Endothelial cell of hepatic sinusoid (primary cell): Measurements from ENCODE around the gene CLIP2.
"Not testable (repeated sequence)": the region's sequence is repeated elsewhere in the genome, so short reads cannot be mapped to it uniquely, and the experiment has no call there.

Experiments used
- in situ Hi-C: cut with HindIII; loops from 2 replicates; pipeline ENCODE4 v1.10.0; 2017; ENCODE audit warnings: low sequenced_read_pairs

CLIP2 gene

GRCh38 chr7:74325210-74325565 is 36.0 kb downstream of the CLIP2 start:
- in situ Hi-C loops = no loop called here

GRCh38 chr7:74329225-74329624 is 40.0 kb downstream of the CLIP2 start:
- in situ Hi-C loops = no loop called here

- in situ Hi-C loops = no loop called here
Measured at GRCh38 chr7:74332373-74333176, 43.4 kb downstream of the CLIP2 start.

- in situ Hi-C loops = no loop called here
Measured at GRCh38 chr7:74334030-74334429, 44.8 kb downstream of the CLIP2 start.

- in situ Hi-C loops = no loop called here
Measured at GRCh38 chr7:74337926-74338325, 48.7 kb downstream of the CLIP2 start.

- in situ Hi-C loops = no loop called here
Measured at GRCh38 chr7:74338366-74339108, 49.3 kb downstream of the CLIP2 start.

GRCh38 chr7:74339648-74340047 is 50.4 kb downstream of the CLIP2 start:
- in situ Hi-C loops = not testable (repeated sequence)

GRCh38 chr7:74343281-74344131 is 54.3 kb downstream of the CLIP2 start:
- in situ Hi-C loops = no loop called here

- in situ Hi-C loops = no loop called here
Measured at GRCh38 chr7:74344132-74344496, 54.9 kb downstream of the CLIP2 start.

GRCh38 chr7:74344786-74345185 is 55.6 kb downstream of the CLIP2 start:
- in situ Hi-C loops = no loop called here

- in situ Hi-C loops = no loop called here
Measured at GRCh38 chr7:74345970-74346369, 56.8 kb downstream of the CLIP2 start.

- in situ Hi-C loops = no loop called here
Measured at GRCh38 chr7:74349621-74350020, 60.4 kb downstream of the CLIP2 start.

GRCh38 chr7:74350751-74351150 is 61.5 kb downstream of the CLIP2 start:
- in situ Hi-C loops = no loop called here

- in situ Hi-C loops = no loop called here
Measured at GRCh38 chr7:74351836-74352235, 62.6 kb downstream of the CLIP2 start.

- in situ Hi-C loops = not testable (repeated sequence)
Measured at GRCh38 chr7:74352551-74353138, 63.4 kb downstream of the CLIP2 start.

- in situ Hi-C loops = no loop called here
Measured at GRCh38 chr7:74354009-74354408, 64.8 kb downstream of the CLIP2 start.

GRCh38 chr7:74355091-74355490 is 65.9 kb downstream of the CLIP2 start:
- in situ Hi-C loops = loop anchor here (5.0 kb wide), 1 partner anchor 38 kb away; no protein-coding TSS in a partner anchor

GRCh38 chr7:74356589-74357315 is 67.5 kb downstream of the CLIP2 start:
- in situ Hi-C loops = loop anchor here (5.0 kb wide), 1 partner anchor 39 kb away; no protein-coding TSS in a partner anchor

GRCh38 chr7:74360008-74360407 is 70.8 kb downstream of the CLIP2 start:
- in situ Hi-C loops = no loop called here

GRCh38 chr7:74362266-74362665 is 73.1 kb downstream of the CLIP2 start:
- in situ Hi-C loops = no loop called here
